Suprapubic skin (tissue), 4 donors: ENCODE data around the gene CPSF7. TPM values are rescaled to one million over a fixed set of nuclear protein-coding genes. Genes with fewer than 3 reads are reported as not detected.

Source experiments
- DNase-seq, 2 donors: peaks; one replicate each; pipeline ENCODE4 v3.0.0-alpha.2; 2019; ENCODE audit warnings: low spot score in 2 of 2
- H3K27ac ChIP-seq: fragments of 200-600 bp; sonication (generic); one replicate; pipeline ENCODE4 v1.5.1; 2019
- H3K27me3 ChIP-seq: fragments of 200-600 bp; sonication (generic); one replicate; pipeline ENCODE4 v1.5.1; 2019
- H3K36me3 ChIP-seq: fragments of 200-600 bp; sonication (generic); one replicate; pipeline ENCODE4 v1.5.1; 2019
- H3K4me1 ChIP-seq: fragments of 200-600 bp; sonication (generic); one replicate; pipeline ENCODE4 v1.5.1; 2019
- H3K4me3 ChIP-seq: fragments of 200-600 bp; sonication (generic); one replicate; pipeline ENCODE4 v1.5.1; 2019; ENCODE audit warnings: mild to moderate bottlenecking
- H3K9me3 ChIP-seq: fragments of 200-600 bp; sonication (generic); one replicate; pipeline ENCODE4 v1.5.1; 2019
- CTCF ChIP-seq, 2 donors: fragments of 200-600 bp in 1 of 2; fragments of 450-650 bp in 1 of 2; sonication (generic) in 1 of 2; IDR thresholded peaks; one replicate each; pipeline ENCODE4 v1.5.1; 2016 to 2019; ENCODE audit warnings: antibody characterized with exemption in 2 of 2, mild to moderate bottlenecking in 1 of 2, moderate library complexity in 1 of 2
- EP300 ChIP-seq: sonication (generic); formaldehyde crosslinking; IDR thresholded peaks from one replicate; pipeline ENCODE4 v1.6.1; 2017; ENCODE audit warnings: antibody characterized with exemption
- POLR2A ChIP-seq, 2 donors: fragments of 450-650 bp; IDR thresholded peaks; one replicate each; pipeline ENCODE4 v1.6.1; 2017; ENCODE audit warnings: antibody characterized with exemption in 2 of 2, mild to moderate bottlenecking in 2 of 2, moderate library complexity in 2 of 2
- POLR2AphosphoS5 ChIP-seq, 3 donors: sonication (generic); formaldehyde crosslinking; IDR thresholded peaks; one replicate each; pipeline ENCODE4 v1.6.1; 2017; ENCODE audit warnings: antibody characterized with exemption in 3 of 3
- WGBS: methylation state at CpG from one replicate; pipeline ENCODE4 v1.1.5; 2018; 5-methylcytosine and 5-hydroxymethylcytosine counted together
- total RNA-seq, 4 donors: library from RNA; depleted of rRNA; stranded (reverse); fragments of >200 nt; gene quantifications; one replicate each; pipeline ENCODE4 v1.1.0, GENCODE V29; 2016

CPSF7 gene
- total RNA-seq, 4 donors from 2014 or later = 57.2 to 76.2 (median 70.7) TPM

GRCh38 chr11:61404641-61405040 is 25.1 kb downstream of the CPSF7 start:
- Histone ChIP-seq H3K27ac (peak overlapping the region; percentile 43), H3K4me3 (no peak overlapping the region), H3K9me3 (no peaks in the 10 kb centered on the region), H3K4me1 (no peaks in the 10 kb centered on the region), H3K36me3 (peaks cover 71% of the 10 kb centered on the region), H3K27me3 (no peaks in the 10 kb centered on the region)
- 70% methylated on average over 4 of the region's 4 CpGs for WGBS
- no peak for DNase-seq
- TF ChIP-seq POLR2AphosphoS5 (IDR thresholded peaks at IDR 0.05) (no peak), EP300 (no peak), CTCF (IDR thresholded peaks at IDR 0.05) (no peak), POLR2A (IDR thresholded peaks at IDR 0.05) (no peak)

- DNase-seq = no peak
- Histone ChIP-seq H3K4me1 (no peaks in the 10 kb centered on the region), H3K27ac (peak overlapping the region; percentile 43), H3K4me3 (no peak overlapping the region), H3K9me3 (no peaks in the 10 kb centered on the region), H3K36me3 (peaks cover 65% of the 10 kb centered on the region), H3K27me3 (no peaks in the 10 kb centered on the region)
- no peak for TF ChIP-seq CTCF (IDR thresholded peaks at IDR 0.05)
- TF ChIP-seq POLR2AphosphoS5 (IDR thresholded peaks at IDR 0.05) = no peak
- TF ChIP-seq EP300 = no peak
- no peak for TF ChIP-seq POLR2A (IDR thresholded peaks at IDR 0.05)
- 67% methylated on average over 5 of the region's 5 CpGs for WGBS
Observed at GRCh38 chr11:61404103-61404502, 25.7 kb downstream of the CPSF7 start.

- Histone ChIP-seq H3K36me3 (peaks cover 65% of the 10 kb centered on the region), H3K27me3 (no peaks in the 10 kb centered on the region), H3K4me1 (no peaks in the 10 kb centered on the region), H3K9me3 (no peaks in the 10 kb centered on the region), H3K27ac (no peak overlapping the region), H3K4me3 (no peak overlapping the region)
- TF ChIP-seq EP300 (no peak), CTCF (IDR thresholded peaks at IDR 0.05) (no peak), POLR2A (IDR thresholded peaks at IDR 0.05) (no peak)
- 96% methylated on average over 1 of the region's 1 CpG for WGBS
- DNase-seq = no peak
Observed at GRCh38 chr11:61403658-61404057, 26.1 kb downstream of the CPSF7 start.

GRCh38 chr11:61401573-61401972 is 28.2 kb downstream of the CPSF7 start:
- Histone ChIP-seq H3K9me3 (no peaks in the 10 kb centered on the region), H3K4me3 (no peak overlapping the region), H3K4me1 (no peaks in the 10 kb centered on the region), H3K27ac (no peak overlapping the region), H3K27me3 (no peaks in the 10 kb centered on the region), H3K36me3 (peaks cover 61% of the 10 kb centered on the region)
- DNase-seq = no peak
- no peak for TF ChIP-seq CTCF (IDR thresholded peaks at IDR 0.05)
- no peak for TF ChIP-seq POLR2A (IDR thresholded peaks at IDR 0.05)
- TF ChIP-seq EP300 = no peak
- no peak for TF ChIP-seq POLR2AphosphoS5 (IDR thresholded peaks at IDR 0.05)
- WGBS = 97% methylated on average over 2 of the region's 2 CpGs

- Histone ChIP-seq H3K4me3 (no peak overlapping the region), H3K27me3 (no peaks in the 10 kb centered on the region), H3K9me3 (no peaks in the 10 kb centered on the region), H3K4me1 (no peaks in the 10 kb centered on the region), H3K36me3 (peaks cover 60% of the 10 kb centered on the region), H3K27ac (no peak overlapping the region)
- TF ChIP-seq CTCF (IDR thresholded peaks at IDR 0.05) (no peak), POLR2A (IDR thresholded peaks at IDR 0.05) (no peak), EP300 (no peak), POLR2AphosphoS5 (IDR thresholded peaks at IDR 0.05) (no peak)
- WGBS = 90% methylated on average over 2 of the region's 2 CpGs
- DNase-seq = no peak
Observed at GRCh38 chr11:61401173-61401572, 28.6 kb downstream of the CPSF7 start.
